ENCODE measurements around the gene AFTPH. TPM values are rescaled to one million over a fixed set of nuclear protein-coding genes. Genes with fewer than 3 reads are reported as not detected.

The AFTPH gene
- total RNA-seq, 1 donor from 2014 or later: 22.2 TPM

DNA sequence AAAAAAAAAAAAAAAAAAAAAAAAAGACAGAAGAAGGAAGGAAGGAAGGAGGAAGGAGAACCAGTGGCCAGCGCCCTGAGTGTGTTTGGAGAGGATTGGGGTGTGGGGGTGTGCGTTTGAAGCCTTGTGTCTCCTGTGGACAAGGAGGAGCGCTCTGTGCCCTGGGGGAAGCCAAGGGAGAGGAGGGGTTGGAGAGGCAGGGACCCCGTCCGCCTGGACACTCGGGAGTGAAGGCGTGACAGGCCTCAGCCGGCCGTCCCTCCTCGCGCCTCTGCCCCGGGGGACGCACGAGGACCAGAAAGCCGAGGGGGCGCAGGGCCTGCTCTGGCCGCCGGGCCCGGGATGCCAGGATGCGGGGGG lies 84.7 kb downstream of the AFTPH start:
- peak; percentile 89 for DNase-seq (ENCODE audit: low spot score)

DNA sequence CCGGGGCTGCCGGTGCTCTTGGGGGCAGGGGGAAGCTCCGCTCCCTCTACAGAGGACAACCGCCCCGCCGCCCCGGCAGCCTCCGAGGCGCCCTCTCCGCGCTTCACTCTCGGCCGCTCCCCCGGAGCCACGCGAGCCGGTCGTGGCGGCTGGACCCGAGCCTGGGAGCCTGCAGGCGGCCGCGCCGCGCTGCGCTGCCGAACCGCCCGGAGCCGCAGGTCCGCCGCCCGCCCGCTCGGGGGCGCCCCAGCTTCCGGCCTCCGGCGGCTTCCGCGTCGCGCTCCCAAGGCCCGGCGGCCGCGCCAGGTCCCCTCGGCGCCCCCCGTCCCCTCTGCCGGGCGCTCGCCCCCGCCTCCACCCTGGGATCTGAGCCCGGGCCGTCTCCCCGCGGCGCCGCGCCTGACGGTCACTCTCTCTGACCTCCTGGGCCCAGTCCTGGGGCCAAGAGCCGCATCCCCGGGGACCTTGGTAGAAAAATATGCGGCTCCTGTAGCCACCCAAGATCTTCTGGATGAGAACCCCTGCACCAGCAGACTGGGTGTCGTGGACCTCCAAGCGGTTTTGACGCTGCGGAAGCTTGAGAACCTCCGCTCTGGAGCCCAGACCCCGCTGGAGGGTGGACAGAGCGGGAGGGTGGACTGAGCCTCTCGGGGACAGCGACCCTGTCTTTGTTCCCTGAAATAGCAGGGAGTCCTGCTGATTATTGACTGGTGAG lies 85.3 kb downstream of the AFTPH start:
- peak; percentile 91 for DNase-seq (ENCODE audit: low spot score)

DNA sequence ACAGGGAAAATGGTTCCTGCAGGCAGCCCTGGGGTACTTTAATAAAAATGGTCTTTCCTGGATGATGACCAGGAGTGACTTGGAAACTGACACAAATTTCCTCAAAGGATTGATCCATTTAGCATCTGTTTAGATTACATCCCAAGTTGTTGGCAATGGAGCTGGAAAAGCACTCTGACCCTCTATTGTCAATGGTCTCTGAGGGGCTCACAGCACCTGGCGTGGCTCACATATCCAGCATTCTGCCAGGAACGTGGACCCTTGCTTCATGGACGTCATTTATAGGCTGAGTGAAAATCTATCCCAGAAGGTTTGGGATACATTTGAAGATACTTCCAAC lies 85.8 kb downstream of the AFTPH start:
- no peak for DNase-seq (ENCODE audit: low spot score)

- no peak for DNase-seq (ENCODE audit: low spot score)
Measured at GRCh38 chr2:64610316-64610855, 86.3 kb downstream of the AFTPH start.

GRCh38 chr2:64612575-64613195 lies 88.6 kb downstream of the AFTPH start:
- no peak for DNase-seq (ENCODE audit: low spot score)

GRCh38 chr2:64613276-64613675 lies 89.1 kb downstream of the AFTPH start:
- no peak for DNase-seq (ENCODE audit: low spot score)

GRCh38 chr2:64615192-64615763 lies 91.2 kb downstream of the AFTPH start:
- no peak for DNase-seq (ENCODE audit: low spot score)

- no peak for DNase-seq (ENCODE audit: low spot score)
Measured at GRCh38 chr2:64615844-64616536, 91.9 kb downstream of the AFTPH start.

DNA sequence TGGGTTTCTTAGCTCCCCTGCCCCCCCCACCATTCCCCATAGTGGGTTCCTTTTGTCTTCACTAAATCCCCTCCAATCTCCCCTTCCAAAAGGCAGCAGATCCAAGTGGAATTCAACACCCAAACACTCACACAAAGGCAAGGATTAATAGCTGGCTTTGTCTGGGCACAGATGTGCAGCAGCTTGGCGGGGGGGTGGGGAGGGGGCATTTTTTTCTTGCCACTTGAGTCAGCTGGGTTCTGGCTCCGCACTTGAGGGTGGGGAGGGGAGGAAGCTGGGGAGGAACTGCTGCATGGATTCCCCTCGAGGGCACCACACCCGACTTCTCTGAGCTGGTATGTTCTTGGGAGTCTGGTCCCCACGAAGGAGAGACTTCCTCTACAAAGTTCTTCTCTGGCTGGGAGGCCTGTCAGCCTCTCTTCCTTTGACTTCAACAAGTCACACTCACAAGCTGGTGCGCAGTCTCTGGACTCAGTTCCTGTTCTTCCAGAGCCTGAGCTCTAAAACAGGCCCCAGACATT lies 93.6 kb downstream of the AFTPH start:
- no peak for DNase-seq (ENCODE audit: low spot score)

DNA sequence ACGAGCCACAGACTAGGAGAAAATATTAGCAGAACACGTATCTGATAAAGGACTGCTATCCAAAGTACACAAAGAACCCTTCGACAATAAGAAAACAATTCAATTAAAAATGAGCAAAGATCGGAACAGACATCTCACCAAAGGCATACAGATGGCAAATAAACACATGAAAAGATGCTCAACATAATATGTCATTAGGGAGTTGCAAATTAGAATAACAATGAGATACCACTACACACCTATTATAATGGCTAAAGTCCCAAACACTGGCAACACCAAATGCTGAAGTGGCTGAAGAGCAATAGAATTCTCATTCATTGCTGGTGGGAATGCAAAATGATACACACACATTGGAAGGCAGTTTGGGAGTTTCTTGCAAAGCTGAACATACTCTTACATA lies 96.5 kb downstream of the AFTPH start:
- DNase-seq (ENCODE audit: low spot score): no peak

- DNase-seq (ENCODE audit: low spot score): peak; percentile 73
Measured at GRCh38 chr2:64622443-64623241, 98.5 kb downstream of the AFTPH start.

- peak; percentile 57 for DNase-seq (ENCODE audit: low spot score)
Measured at GRCh38 chr2:64623242-64623850, 99.2 kb downstream of the AFTPH start.

DNA sequence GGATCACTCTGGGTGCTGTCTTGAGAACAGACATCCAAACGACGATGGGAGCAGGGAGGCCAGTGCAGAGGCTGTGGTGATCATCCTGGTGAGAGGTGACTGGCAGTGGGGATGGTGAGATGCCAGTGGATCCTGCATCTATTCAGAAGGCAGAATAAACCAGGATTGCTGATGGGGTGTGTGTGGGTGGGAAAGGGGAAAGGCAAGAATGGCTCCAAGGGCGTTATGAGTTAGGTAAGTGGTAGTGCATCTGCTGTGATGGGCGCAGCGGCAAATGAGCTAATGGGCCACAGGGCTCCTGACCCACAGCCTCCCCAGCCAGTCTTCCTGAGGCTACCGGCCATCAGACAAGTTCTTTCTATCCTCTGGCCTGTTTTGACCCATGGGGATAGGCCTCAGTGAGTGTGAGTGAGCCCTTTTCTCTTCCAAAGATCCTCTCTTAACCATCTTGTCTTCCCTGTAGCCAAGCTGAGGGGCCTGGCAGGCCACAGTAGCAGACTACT lies 100.0 kb downstream of the AFTPH start:
- DNase-seq (ENCODE audit: low spot score): no peak

DNA sequence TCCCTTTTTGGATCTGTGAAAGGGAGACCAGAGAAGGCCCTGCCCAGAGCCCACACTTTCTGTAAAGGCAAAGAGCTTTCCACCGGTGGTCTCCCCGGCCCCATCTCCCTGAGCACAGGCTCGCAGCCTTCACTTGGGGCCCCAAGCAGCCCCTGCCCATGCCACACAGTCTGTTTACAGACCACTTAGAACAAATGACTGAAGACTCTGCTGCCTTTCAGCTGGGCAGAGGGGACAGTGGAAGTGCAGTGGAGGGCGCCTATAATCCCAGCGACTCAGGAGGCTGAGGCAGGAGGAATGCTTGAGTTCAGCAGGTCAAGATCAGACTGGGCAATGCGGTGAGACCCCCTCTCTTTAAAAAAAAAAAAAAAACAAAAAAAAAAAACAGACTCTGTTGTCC lies 100.7 kb downstream of the AFTPH start:
- no peak for DNase-seq (ENCODE audit: low spot score)

DNA sequence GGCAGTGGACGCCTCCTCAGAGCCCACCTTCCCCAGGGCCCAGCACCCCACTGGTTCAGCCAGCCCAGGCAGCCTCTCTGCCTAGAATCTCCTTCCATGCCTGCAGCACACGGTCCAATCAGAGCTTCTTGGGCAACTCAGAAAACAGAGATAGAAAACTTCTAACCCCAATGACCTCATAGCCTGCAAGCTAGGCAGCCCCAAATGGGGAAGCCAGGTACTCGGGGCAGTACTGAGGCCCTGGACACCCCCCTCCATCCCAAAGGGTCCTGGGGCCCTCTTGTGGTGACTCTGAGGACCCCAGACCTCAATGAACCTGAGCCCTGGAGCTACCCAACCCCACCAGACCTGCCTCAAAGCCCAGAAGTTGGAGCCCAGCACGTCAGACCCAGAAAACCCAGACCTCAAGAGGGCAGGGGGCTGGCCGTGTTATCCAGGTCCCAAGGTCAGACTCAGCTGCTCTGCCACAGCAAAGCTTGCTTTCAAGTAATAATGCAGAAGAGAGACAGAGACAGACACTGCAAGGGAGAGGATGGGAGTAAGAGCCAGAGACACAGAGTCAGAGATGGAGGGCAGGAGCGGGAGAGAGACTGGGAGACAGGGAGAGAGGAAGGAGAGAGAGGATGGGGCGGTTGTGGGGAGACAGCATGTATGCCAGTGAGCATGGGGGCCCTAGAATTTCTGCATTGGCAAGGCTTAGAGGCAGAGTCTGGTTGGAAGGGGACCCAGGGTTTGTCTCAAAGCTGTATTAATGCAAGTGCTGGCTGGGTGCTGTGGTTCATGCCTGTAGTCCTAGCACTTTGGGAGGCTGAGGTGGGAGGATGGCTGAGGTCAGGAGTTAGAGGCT lies 101.4 kb downstream of the AFTPH start:
- no peak for DNase-seq (ENCODE audit: low spot score)

- DNase-seq (ENCODE audit: low spot score): no peak
Measured at GRCh38 chr2:64626146-64626809, 102.2 kb downstream of the AFTPH start.

DNA sequence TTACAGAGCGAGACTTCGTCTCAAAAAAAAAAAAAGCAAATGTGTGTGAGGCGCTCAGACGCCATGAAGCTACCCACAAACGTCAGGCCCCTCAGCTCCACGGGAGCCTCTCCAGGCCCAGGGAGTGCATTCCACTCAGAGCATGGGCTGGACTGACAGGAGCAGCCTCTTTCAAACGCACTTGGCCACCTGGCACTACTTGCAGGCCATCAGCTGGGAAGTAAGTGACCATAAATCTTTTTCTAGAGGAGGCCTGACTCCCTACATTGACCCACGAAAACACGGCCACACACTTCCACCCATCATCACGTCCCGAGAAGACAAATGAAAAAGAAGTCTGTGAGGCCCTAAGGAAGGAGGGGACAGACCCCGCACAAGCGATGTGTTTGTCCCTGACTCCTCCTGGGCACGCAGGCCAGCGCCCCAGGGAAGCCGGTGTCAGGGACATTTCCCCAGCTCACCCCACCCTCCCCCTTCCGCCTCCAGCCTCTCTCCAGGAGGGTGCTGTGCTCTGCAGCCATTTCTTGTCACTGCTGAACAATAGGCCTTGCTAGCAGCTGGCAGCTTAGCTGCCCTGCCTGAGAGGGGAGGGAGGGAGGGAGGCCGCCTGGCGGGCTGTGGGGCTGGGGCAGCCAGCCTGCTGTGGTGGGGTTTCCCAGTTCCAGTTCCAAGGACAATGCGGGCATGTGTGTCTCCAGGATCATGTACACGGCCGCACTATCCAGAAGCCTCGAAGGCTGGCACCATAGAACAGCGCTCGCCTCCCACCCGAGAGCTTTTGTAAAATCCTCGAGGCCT lies 103.0 kb downstream of the AFTPH start:
- no peak for DNase-seq (ENCODE audit: low spot score)

Data from mesenteric fat pad (tissue), 1 donor.